Posterior vena cava (tissue), 2 donors: ENCODE results near the gene AADACL4. TPM values are rescaled to one million over a fixed set of nuclear protein-coding genes. Genes with fewer than 3 reads are reported as not detected.

Experiments used
- DNase-seq: peaks from one replicate; pipeline ENCODE4 v3.0.0-alpha.2; 2020; ENCODE audit warnings: low spot score
- intact Hi-C, 2 donors: fragments of 100-400 bp; cut with DNase I; formaldehyde crosslinking; loops; one replicate each; pipeline versions ENCODE4 v1.14.1 to v1.14.2; 2022 to 2023
- total RNA-seq, 2 donors: library from RNA; stranded (reverse); fragmentation: NEBNext Ultra II Directional; extraction: Animal tissue kit (Norgen Biotek cat#: 25700); gene quantifications; one replicate each; pipeline ENCODE4 v1.2.1, GENCODE V29; 2021
- donor health status: DM: yes; HTN: yes; CAD: no.
- donor health status: DM: yes; HTN: yes; CAD: no.

Gene AADACL4
- total RNA-seq, 2 donors from 2014 or later = not detected

GRCh38 chr1:12609469-12610003 is 34.3 kb upstream of the AADACL4 start:
- no peak for DNase-seq
- intact Hi-C loops = no loop called here

DNA sequence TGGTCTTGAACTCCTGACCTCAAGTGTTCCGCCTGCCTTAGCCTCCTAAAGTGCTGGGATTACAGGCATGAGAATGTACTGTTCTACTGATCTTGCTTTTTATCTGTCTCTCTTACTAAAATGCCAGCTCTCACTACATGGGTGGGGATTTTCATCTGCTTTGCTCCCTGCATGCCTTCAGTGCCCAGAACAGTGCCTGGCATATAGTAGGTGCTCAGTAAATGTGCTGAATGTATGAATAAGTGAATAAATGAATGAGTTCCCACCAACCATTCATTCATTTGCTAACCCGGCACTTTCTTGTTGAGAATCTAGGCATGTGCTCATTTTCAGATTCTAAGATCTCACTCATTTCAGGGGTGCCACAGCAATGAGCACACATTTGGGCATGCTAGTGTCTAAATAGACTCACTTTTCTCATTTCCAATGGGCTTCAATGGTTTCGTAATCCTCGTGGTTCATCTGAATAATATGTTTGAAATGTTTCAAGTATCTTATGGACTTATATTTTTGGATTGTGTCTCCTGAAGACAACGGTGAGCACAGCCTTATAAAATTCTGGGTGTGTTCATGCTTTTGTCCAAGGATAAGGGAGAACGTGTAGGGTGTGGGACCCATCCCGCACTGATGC is 33.5 kb upstream of the AADACL4 start:
- DNase-seq = no peak
- intact Hi-C loops = no loop called here

DNA sequence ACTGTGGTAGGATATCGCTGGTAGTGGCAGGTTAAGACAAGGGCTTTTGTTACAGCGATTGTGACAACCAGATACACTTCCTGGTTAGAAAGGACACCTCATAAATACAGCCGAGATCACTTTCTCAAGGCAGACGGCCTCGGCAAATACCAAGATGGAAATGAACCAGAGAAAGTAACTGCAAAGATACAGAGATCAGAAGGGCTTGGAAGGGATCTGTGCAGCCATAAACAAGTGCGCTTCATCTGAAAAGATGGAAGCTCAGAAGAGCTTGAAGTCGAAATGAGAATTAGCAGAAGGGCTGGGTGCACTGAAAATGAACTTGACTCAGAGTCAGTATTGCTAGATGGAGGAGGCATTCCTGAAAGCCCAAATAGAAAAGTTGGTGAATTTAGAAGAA is 32.9 kb upstream of the AADACL4 start:
- no peak for DNase-seq
- intact Hi-C loops = no loop called here

DNA sequence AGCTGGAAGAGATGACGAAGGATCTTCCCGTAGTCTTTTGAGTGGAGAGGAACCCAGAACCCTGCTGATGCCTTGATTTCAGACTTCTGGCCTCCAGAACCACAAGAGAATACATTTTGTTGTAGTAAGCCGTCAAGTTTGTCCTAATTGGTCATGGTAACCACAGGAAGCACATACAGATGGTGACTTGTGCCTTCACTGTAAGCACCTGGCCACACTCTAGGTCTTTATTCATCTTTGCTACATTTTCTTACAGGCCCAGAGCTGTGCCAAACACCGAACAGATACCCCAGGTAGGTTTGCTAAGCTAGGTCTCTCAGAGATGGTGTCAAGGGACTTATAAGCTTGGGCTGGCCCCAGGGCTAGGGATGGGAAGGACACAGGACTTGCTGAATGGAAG is 30.7 kb upstream of the AADACL4 start:
- intact Hi-C loops = no loop called here
- no peak for DNase-seq

DNA sequence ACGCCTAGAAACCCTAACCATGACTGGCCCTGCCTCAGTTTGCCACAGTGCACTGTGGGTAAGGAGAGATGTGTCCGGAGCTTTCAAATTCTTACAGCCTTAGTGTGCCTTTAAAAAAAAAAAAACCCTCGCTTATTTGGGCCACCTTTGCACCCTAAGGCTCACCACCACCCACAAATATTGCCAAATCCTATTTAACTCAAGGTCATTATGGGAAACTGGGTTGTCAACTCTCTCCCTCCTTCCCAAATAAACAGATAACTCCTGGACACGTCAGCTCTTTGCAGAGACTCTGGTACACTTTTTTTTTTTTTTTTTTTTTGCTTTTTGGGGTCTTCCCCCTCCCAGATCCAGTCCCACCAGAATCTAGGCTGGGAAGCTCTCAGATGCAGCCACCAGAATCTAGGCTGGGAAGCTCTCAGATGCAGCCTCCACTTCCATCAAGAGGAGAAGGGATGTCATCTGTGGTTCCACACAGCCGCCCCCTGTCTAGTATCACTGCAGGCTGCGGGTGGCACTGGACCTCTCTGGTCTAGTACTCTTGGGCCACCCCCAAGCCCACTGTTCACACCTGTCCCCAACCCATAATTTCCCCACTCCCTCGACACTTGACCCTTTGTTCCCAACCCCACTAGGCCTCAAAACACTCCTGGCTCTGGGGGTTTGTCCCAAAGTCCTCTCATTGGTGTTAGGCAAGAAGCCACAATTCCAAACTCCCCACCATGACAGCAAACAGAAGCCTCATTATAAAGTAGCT is 29.3 kb upstream of the AADACL4 start:
- no peak for DNase-seq
- intact Hi-C loops = loop anchor here in 1 of 2 donors (5.0 kb wide), 1 partner anchor 72 kb away; no protein-coding TSS in a partner anchor

GRCh38 chr1:12615159-12615864 is 28.6 kb upstream of the AADACL4 start:
- intact Hi-C loops = loop anchor here in 1 of 2 donors (5.0 kb wide), 1 partner anchor 73 kb away; no protein-coding TSS in a partner anchor
- DNase-seq = no peak

GRCh38 chr1:12615865-12616708 is 27.8 kb upstream of the AADACL4 start:
- intact Hi-C loops = loop anchor here in 1 of 2 donors (5.0 kb wide), 1 partner anchor 74 kb away; no protein-coding TSS in a partner anchor
- no peak for DNase-seq

DNA sequence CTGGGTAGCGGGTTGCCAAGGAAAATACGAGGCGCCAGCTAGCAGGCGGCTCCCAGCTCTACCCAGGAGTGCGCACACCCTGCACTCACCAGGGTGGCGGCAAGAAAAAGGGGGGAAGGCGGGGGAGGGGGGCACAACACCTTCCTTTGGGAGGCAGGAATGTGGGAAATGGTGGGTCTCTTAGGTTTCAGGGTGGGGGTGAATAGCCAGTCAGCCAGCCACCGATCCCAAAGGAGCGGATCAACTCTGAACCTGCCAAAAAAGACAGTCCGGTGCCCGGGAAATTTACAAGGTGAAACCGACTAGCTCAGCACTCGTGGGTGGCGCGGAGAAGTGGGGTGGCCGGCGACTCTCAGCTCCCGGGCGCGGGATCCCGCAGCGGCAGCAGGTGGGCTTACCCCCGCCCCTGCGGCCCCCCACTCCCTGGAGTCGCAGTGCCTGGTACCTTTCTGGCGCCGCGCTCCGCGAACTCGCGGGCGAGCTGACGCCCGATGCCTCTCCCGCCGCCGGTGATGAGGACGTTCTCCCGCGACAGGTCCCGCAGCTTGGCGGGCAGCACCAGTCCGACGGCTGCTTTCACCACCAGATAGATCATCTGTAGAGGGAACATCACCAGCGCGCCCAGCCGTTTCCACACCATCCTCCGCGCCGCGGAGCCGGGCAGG is 27.0 kb upstream of the AADACL4 start:
- DNase-seq = no peak
- intact Hi-C loops = loop anchor here in 1 of 2 donors (5.0 kb wide), 1 partner anchor 75 kb away; no protein-coding TSS in a partner anchor

- no peak for DNase-seq
- intact Hi-C loops = loop anchor here in 1 of 2 donors (5.0 kb wide), 1 partner anchor 75 kb away; no protein-coding TSS in a partner anchor
Observed at GRCh38 chr1:12617511-12617900, 26.4 kb upstream of the AADACL4 start.

DNA sequence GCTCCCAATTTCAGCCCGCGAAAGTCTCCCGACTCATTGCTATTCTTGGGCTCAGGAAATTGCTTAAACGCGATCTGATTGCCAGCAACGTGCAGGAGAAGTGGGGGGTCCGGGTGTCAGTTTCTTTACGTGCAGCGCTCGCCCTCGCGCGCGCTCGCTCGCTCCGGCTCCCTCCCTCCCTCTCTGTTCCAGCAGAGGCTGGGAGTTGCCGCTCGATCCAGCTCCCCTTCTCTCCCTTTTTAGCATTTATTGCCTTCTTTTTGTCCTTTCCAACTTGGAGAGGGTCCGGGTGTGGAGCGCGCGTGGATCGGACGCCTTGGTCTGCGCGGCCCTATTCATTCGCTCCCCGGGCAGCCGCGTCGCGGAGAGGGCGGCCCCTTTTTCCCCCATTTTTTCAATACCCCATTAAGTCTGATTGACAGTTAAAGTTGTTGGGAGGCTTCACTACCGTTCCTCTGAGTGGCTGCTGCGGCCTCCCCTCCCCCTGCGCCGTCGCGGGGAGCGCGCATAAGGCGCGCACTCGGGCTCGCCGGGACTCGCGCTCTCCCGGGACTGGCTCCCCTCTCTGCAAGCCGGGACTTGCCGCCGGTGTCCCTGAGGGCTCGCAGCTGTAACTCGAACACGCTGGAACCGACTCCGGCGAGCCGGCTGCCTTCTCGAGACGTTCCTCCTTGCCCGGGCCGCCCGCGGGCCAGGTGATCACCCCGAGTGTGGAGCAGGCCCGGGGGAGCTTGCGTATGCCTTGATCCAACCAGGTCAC is 25.8 kb upstream of the AADACL4 start, which contains the start of gene DHRS3:
Gene DHRS3 (minus strand): TSS at position 310 of the 760 bp plus-strand sequence. CDS start 862 bp downstream, outside the sequence.
- intact Hi-C loops = loop anchor here in 1 of 2 donors (5.0 kb wide), 1 partner anchor 76 kb away; no protein-coding TSS in a partner anchor
- peak; percentile 93 for DNase-seq

- DNase-seq = no peak
- intact Hi-C loops = loop anchor here in 1 of 2 donors (5.0 kb wide), 1 partner anchor 76 kb away; no protein-coding TSS in a partner anchor
Observed at GRCh38 chr1:12618661-12618964, 25.3 kb upstream of the AADACL4 start.

DNA sequence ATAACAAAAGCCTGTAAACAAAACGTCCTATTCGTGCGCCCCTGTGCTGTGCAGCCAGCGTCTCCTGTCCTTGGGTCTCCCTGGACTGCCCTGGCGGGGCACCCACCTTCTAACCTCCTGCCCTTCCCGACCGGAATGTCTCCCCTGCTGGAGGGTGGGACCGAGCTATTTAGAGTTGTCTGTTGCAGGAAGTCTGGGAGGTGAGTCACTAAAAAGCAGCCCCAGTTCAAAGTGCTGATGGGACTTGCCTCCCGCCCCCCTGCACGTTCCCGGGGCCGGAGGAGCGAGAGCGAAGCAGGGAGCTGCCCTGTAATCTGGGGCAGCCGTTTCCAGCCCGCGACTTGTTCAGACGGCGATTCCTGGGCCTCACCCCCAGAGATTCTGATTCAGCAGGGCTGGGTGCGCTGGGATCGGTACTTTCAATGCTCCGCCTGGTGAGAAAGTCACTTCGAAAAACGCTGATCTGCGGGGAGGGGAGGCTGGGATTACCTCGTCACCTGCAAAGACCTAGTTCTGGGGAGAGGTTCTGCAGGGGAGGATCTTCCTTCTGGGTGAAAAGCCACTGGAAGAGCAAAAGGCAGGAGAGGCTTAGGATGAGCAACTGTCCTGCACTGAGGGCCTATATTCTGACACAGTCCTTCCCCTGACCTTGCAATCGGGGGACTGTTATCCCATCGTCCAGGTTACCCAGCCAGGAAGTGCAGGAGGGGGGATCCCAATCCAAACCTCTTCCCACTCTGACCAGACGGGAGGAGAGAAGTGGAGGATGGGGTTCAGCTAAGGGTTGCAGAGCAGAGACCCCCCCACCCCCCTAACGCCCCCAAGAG is 24.7 kb upstream of the AADACL4 start:
- DNase-seq = peak; percentile 93
- intact Hi-C loops = loop anchor here in 1 of 2 donors (5.0 kb wide), 1 partner anchor 77 kb away; no protein-coding TSS in a partner anchor

- intact Hi-C loops = loop anchor here (5.0 to 10.0 kb wide), 2 partner anchors 78 to 305 kb away; no protein-coding TSS in a partner anchor
- peak; percentile 96 for DNase-seq
Observed at GRCh38 chr1:12619792-12620487, 23.9 kb upstream of the AADACL4 start.

DNA sequence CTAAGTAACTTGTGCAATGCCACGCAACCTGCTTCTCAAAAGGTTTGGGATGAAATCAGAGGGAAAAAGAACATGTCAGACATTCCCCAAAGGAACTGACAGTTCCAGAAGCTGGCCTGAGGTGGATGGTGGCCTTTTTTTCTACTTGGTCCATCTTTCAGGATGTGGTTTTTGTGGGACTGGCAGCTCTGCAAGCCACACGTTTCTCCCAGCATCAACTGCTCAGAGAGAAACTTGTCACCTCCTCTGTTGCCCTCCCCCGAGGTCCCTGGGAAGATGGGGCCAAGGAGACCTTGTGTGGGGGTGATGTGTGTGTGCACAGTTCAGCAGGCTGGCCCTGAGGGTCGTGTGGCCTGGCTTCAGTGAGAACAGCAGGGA is 23.4 kb upstream of the AADACL4 start:
- intact Hi-C loops = loop anchor here (10.0 kb wide), 1 partner anchor 306 kb away; no protein-coding TSS in a partner anchor
- no peak for DNase-seq

DNA sequence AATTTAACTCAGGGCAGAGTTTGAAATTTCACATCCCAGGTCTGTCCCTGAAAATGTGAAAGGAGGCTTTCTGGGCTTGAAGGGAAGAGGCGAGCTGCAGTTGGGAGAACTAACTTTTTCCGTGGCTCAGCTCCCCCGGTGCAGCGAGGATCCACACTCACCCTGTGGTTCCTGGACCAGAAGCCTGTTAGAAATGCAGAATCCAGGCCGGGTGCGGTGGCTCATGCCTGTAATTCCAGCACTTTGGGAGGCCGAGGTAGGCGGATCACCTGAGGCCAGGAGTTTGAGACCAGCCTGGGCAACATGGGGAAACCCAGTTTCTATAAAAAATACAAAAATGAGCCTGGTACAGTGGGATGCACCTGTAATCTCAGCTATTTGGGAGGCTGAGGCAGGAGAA is 23.0 kb upstream of the AADACL4 start:
- no peak for DNase-seq
- intact Hi-C loops = loop anchor here (10.0 kb wide), 1 partner anchor 306 kb away; no protein-coding TSS in a partner anchor
